GOT3 (cell line): ENCODE results near the gene DIS3L2.
"Not testable (repeated sequence)": the region's sequence is repeated elsewhere in the genome, so short reads cannot be mapped to it uniquely, and the experiment has no call there.

Source experiments
- DNase-seq: peaks from one replicate; lab custom pipeline; 2025; ENCODE audit warnings: mixed read lengths; lab: John Stamatoyannopoulos, UW

DIS3L2 gene

GRCh38 chr2:232349546-232349945 is 388.0 kb downstream of the DIS3L2 start:
- no peak for DNase-seq

GRCh38 chr2:232349946-232350635 is 388.6 kb downstream of the DIS3L2 start:
- no peak for DNase-seq

GRCh38 chr2:232350804-232351685 is 389.5 kb downstream of the DIS3L2 start:
- DNase-seq, result no peak

- DNase-seq, result no peak
Observed at GRCh38 chr2:232351686-232352510, 390.4 kb downstream of the DIS3L2 start.

GRCh38 chr2:232352511-232353091 is 391.1 kb downstream of the DIS3L2 start:
- DNase-seq, result no peak

- no peak for DNase-seq
Observed at GRCh38 chr2:232353096-232353495, 391.6 kb downstream of the DIS3L2 start.

- DNase-seq, result no peak
Observed at GRCh38 chr2:232353660-232354059, 392.1 kb downstream of the DIS3L2 start.

GRCh38 chr2:232354069-232354468 is 392.6 kb downstream of the DIS3L2 start:
- no peak for DNase-seq

- no peak for DNase-seq
Observed at GRCh38 chr2:232361646-232362045, 400.1 kb downstream of the DIS3L2 start.

- no peak for DNase-seq
Observed at GRCh38 chr2:232362174-232362900, 400.8 kb downstream of the DIS3L2 start.

- not testable (repeated sequence) for DNase-seq
Observed at GRCh38 chr2:232363064-232363783, 401.7 kb downstream of the DIS3L2 start.

GRCh38 chr2:232363784-232364615 is 402.5 kb downstream of the DIS3L2 start:
- no peak for DNase-seq

GRCh38 chr2:232364806-232365594 is 403.5 kb downstream of the DIS3L2 start:
- not testable (repeated sequence) for DNase-seq

- DNase-seq, result no peak
Observed at GRCh38 chr2:232365621-232366321, 404.3 kb downstream of the DIS3L2 start.

GRCh38 chr2:232366461-232366860 is 404.9 kb downstream of the DIS3L2 start:
- DNase-seq, result not testable (repeated sequence)

- no peak for DNase-seq
Observed at GRCh38 chr2:232367016-232367415, 405.5 kb downstream of the DIS3L2 start.

- no peak for DNase-seq
Observed at GRCh38 chr2:232367591-232368233, 406.2 kb downstream of the DIS3L2 start.

GRCh38 chr2:232368311-232368731 is 406.8 kb downstream of the DIS3L2 start:
- DNase-seq, result no peak
